Measurements from ENCODE around the gene SYT2. TPM values are rescaled to one million over a fixed set of nuclear protein-coding genes. Genes with fewer than 3 reads are reported as not detected.

SYT2 gene
- total and polyA plus RNA-seq, 10 of the 15 experiments (the other 5 are each of a cell fraction or from before 2014, with no cell fraction given), result not detected

DNA sequence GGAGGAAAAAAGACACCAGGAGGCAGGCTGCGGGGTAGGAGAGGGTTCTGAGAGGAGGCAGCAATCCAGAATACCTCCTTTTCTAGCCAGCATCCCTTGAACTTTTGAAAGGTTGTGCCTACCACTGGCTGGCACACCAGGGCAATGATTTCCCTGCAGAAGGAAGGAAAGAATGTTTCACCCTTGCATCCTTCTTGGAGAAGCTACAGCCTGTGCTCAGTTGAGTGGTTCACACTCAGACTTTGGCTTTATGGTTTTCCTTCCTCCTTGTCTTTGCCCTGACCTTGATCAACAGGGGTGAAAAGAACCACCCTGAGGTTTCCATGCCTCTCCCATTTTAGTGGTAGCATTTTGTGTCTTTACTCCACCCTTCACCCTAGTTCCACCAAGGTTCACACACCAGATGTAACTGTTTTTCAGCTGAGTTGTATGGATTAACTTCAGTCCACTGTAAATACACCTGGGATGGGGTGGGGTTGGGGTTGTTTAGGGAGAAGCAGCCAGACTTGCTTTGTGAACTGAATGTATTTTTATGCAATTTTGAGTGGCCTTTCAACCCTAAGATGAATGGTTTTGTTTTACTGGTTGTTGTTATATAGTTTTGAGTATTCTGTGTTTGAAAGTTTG, 122.3 kb downstream of the SYT2 start:
- Histone ChIP-seq H3K36me3 (ENCODE audit: control insufficient read depth in 2 of 2, insufficient read depth in 2 of 2, low read length in 1 of 2) (no peaks in the 10 kb centered on the region), H2AFZ (ENCODE audit: control insufficient read depth, low read depth, low read length) (no peak overlapping the region), H3K9me3 (replicated peaks; ENCODE audit: control insufficient read depth, insufficient read depth, low read length) (no peaks in the 10 kb centered on the region), H3K4me1 (ENCODE audit: control insufficient read depth, insufficient read depth, low read length) (peaks cover 10% of the 10 kb centered on the region), H3K27me3 (replicated peaks in 1 of 2; ENCODE audit: control insufficient read depth in 2 of 2, insufficient read depth in 2 of 2, low read length in 1 of 2) (no peaks in the 10 kb centered on the region), H3K4me3 (no peak overlapping the region), H3K79me2 (ENCODE audit: control insufficient read depth, insufficient read depth, low read length) (no peaks in the 10 kb centered on the region), H3K4me2 (ENCODE audit: control insufficient read depth, insufficient read depth) (no peak overlapping the region), H3K9ac (ENCODE audit: control insufficient read depth, insufficient read depth, low read length) (no peak overlapping the region), H4K20me1 (ENCODE audit: control insufficient read depth, insufficient read depth) (0 out of 2 replicates have a peak, but pooled peaks cover 4% of the 10 kb centered on the region), H3K27ac (ENCODE audit: control insufficient read depth, insufficient read depth) (no peak overlapping the region)
- CTCF ChIA-PET, result interaction anchor here (2.7 to 4.3 kb wide), 2 partner anchors 14 to 132 kb away, joined by 8 to 33 read pairs; no protein-coding TSS in a partner anchor
- FAIRE-seq, result no peak
- ATAC-seq, result no peak
- 0% methylated on average over 1 of the region's 1 CpG for WGBS (ENCODE audit: insufficient coverage, insufficient replicate concordance, low lambda C conversion rate, missing lambda C conversion rate)
- no peak for DNase-seq (ENCODE audit: low read depth, low spot score)
- no TSS peak for BruUV-seq (replicated peaks)
- intact Hi-C loops (cut with micrococcal nuclease; ENCODE audit: unreplicated experiment), result no loop called here
- SMC1A ChIA-PET (ENCODE audit: uncharacterized antibody, unreplicated experiment), result interaction anchor here (0.8 to 2.1 kb wide), 3 partner anchors 12 to 39 kb away, joined by 3 to 7 read pairs (median 4); no protein-coding TSS in a partner anchor
- POLR2A ChIA-PET, result no interaction called here
- in situ Hi-C loops (cut with MboI), result no loop called here
- RAD21 ChIA-PET (ENCODE audit: unreplicated experiment), result no interaction called here
- no peak for TF ChIP-seq SMAD5 (IDR thresholded peaks at IDR 0.05; ENCODE audit: low read depth)
- TF ChIP-seq, protein P1, sequence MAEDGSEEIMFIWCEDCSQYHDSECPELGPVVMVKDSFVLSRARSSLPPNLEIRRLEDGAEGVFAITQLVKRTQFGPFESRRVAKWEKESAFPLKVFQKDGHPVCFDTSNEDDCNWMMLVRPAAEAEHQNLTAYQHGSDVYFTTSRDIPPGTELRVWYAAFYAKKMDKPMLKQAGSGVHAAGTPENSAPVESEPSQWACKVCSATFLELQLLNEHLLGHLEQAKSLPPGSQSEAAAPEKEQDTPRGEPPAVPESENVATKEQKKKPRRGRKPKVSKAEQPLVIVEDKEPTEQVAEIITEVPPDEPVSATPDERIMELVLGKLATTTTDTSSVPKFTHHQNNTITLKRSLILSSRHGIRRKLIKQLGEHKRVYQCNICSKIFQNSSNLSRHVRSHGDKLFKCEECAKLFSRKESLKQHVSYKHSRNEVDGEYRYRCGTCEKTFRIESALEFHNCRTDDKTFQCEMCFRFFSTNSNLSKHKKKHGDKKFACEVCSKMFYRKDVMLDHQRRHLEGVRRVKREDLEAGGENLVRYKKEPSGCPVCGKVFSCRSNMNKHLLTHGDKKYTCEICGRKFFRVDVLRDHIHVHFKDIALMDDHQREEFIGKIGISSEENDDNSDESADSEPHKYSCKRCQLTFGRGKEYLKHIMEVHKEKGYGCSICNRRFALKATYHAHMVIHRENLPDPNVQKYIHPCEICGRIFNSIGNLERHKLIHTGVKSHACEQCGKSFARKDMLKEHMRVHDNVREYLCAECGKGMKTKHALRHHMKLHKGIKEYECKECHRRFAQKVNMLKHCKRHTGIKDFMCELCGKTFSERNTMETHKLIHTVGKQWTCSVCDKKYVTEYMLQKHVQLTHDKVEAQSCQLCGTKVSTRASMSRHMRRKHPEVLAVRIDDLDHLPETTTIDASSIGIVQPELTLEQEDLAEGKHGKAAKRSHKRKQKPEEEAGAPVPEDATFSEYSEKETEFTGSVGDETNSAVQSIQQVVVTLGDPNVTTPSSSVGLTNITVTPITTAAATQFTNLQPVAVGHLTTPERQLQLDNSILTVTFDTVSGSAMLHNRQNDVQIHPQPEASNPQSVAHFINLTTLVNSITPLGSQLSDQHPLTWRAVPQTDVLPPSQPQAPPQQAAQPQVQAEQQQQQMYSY (CRISPR knock-in tag; IDR thresholded peaks at IDR 0.05), result no peak
- no peak for TF ChIP-seq NFIC (IDR thresholded peaks at IDR 0.05; ENCODE audit: low read depth, low read length)
- no peak for TF ChIP-seq CHD4 (IDR thresholded peaks at IDR 0.05)
- TF ChIP-seq DPF2 (IDR thresholded peaks at IDR 0.05), result no peak
- TF ChIP-seq ASH2L (IDR thresholded peaks at IDR 0.05; ENCODE audit: borderline replicate concordance, low read depth), result no peak
- no peak for TF ChIP-seq MEF2A (IDR thresholded peaks at IDR 0.05; ENCODE audit: insufficient read depth, low read depth, low read length)
- no peak for TF ChIP-seq ATF7 (IDR thresholded peaks at IDR 0.05; ENCODE audit: low read depth)
- TF ChIP-seq, protein P2, sequence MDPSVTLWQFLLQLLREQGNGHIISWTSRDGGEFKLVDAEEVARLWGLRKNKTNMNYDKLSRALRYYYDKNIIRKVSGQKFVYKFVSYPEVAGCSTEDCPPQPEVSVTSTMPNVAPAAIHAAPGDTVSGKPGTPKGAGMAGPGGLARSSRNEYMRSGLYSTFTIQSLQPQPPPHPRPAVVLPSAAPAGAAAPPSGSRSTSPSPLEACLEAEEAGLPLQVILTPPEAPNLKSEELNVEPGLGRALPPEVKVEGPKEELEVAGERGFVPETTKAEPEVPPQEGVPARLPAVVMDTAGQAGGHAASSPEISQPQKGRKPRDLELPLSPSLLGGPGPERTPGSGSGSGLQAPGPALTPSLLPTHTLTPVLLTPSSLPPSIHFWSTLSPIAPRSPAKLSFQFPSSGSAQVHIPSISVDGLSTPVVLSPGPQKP (IDR thresholded peaks at IDR 0.05; ENCODE audit: low read depth, low read length), result no peak
- no peak for TF ChIP-seq NR2C2 (IDR thresholded peaks at IDR 0.05; ENCODE audit: borderline replicate concordance, control insufficient read depth, insufficient read length, low read depth)
- TF ChIP-seq MYC (IDR thresholded peaks at IDR 0.05; ENCODE audit: insufficient read depth, insufficient read length, insufficient replicate concordance, low read length, severe bottlenecking), result no peak
- no peak for TF ChIP-seq SMAD1 (IDR thresholded peaks at IDR 0.05; ENCODE audit: low read depth, partially characterized antibody)
- no peak for TF ChIP-seq KLF5 (IDR thresholded peaks at IDR 0.05; ENCODE audit: partially characterized antibody)
- no peak for TF ChIP-seq BHLHE40 (IDR thresholded peaks at IDR 0.05; ENCODE audit: borderline replicate concordance in 1 of 2, low read depth in 2 of 2, low read length in 1 of 2)
- TF ChIP-seq EP300 (IDR thresholded peaks at IDR 0.05; ENCODE audit: borderline replicate concordance in 1 of 2, control insufficient read depth in 1 of 2, low read depth in 2 of 2, low read length in 2 of 2), result no peak
